Metanephros (tissue), 1 donor: Measurements from ENCODE around the gene CHRD. TPM values are rescaled to one million over a fixed set of nuclear protein-coding genes. Genes with fewer than 3 reads are reported as not detected.

Source experiments
- total RNA-seq: library from RNA; depleted of rRNA; stranded (reverse); fragments of >200 nt; gene quantifications from one replicate; pipeline ENCODE4 v1.2.3, GENCODE V29; 2014

Gene CHRD
- 32.6 TPM for total RNA-seq

DNA sequence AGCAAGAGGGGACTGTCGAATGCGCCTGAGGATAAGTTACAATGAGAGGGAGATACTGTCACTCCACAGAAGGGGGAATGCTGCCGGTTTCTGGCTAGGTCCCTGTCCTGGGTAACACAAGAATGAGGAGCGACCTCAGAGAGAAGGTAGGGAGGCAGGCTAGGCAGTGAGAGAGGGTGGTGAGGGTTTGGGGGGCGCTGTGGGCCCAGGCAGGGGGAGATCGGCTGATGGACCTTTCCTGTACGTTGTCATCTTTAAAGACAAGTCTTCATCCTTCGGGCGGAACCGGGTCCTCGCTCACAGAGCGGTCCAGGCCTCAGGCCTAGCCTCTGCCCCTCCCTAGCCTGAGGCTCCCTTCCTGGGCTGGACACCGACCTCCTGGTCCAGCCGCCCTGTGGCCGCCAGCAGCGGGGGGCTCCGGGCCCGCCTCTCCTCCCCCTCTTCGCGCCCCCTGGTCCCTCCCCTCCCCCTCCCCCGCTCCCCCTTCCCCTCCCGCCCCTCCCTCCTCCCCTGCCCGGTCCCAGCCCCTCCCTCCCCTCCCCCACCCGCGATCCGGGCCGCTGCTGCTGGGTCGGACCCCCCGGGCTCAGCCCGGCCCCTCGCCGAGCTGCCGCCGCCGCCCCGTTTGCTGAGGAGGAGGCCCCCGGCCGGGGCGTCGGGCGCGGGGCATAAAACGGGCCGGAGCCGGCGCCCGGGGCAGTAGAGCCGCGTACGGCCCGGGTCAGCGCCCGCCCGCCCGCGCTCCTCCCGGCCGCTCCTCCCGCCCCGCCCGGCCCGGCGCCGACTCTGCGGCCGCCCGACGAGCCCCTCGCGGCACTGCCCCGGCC lies at the start of gene CHRD:
Gene CHRD (plus strand): TSS at position 697 of the 827 bp plus-strand sequence. CDS start 265 bp downstream, outside the sequence.

DNA sequence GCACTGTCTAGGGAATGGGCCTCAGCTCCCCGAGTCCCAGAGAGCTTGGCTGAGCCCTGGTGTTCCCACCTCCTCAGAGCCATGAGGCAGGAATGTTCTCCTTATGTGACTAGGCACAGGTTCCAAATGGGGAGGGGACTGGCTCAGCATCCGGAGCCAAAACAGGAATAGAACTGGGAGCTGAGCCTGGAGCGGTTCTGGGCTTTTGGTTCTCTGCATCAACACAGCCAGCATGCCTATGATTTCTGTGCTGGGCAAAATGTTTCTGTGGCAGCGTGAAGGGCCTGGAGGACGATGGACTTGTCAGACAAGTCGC lies 42.5 kb upstream of the CHRD start, which contains the start of gene FAM131A:
Gene FAM131A (plus strand): TSS at position 202 of the 316 bp plus-strand sequence. CDS start 31 bp downstream, at position 233.

DNA sequence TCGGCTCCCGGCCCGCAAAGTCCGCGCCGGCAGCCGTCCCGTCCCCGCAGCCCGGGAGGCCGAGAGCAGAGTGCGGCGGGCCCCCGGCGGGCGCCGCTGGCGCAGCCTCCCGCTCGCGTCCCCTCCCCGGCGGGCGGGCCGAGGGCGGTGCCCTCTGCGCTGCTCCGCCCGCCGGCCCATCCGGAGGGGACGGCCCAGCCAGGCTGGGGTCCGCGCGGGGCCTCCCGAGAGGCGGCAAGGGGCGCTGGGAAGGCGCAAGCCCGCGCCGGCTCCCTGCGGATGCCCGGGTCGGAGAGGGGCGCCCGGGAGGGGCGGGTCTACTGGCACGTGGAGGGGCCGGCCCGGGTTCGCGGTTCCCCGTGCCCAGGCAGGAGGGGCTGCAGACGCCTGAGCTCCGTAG lies 18.3 kb upstream of the CHRD start, which contains the start of the genes CLCN2 and POLR2H:
Gene CLCN2 (minus strand): TSS at position 74 of the 400 bp plus-strand sequence. CDS start 126 bp downstream, outside the sequence.
Gene POLR2H (plus strand): TSS at position 179 of the 400 bp plus-strand sequence. CDS start 1,783 bp downstream, outside the sequence.

GRCh38 chr3:184377882-184378445 lies 1.9 kb upstream of the CHRD start, which contains the start of gene THPO:
THPO (minus strand) TSS chr3:184378207; CDS start chr3:184376259, 1,948 bp downstream.

Other genes starting within 250 kb of the CHRD start
- gene EIF2B5, start 244.7 kb upstream of the CHRD start, total RNA-seq = 32.2 TPM
- gene DVL3, start 224.7 kb upstream of the CHRD start, total RNA-seq = 59.7 TPM
- gene AP2M1, start 205.2 kb upstream of the CHRD start, total RNA-seq = 235 TPM
- gene ABCF3, start 193.9 kb upstream of the CHRD start, total RNA-seq = 65.3 TPM
- gene VWA5B2, start 150.5 kb upstream of the CHRD start, total RNA-seq = 0.99 TPM
- 28.7 TPM for gene ALG3, start 131.1 kb upstream of the CHRD start, total RNA-seq
- gene EEF1AKMT4, start 130.4 kb upstream of the CHRD start, total RNA-seq = 1.8 TPM
- gene CAMK2N2, start 118.5 kb upstream of the CHRD start, total RNA-seq = 0.70 TPM
- not detected for gene ECE2, start 104.0 kb upstream of the CHRD start, total RNA-seq
- gene PSMD2, start 80.8 kb upstream of the CHRD start, total RNA-seq = 173 TPM
- gene EIF4G1, start 65.4 kb upstream of the CHRD start, total RNA-seq = 160 TPM
- 23.5 TPM for gene FAM131A, start 42.5 kb upstream of the CHRD start, total RNA-seq
- 13.4 TPM for gene CLCN2, start 18.4 kb upstream of the CHRD start, total RNA-seq
- gene POLR2H, start 18.3 kb upstream of the CHRD start, total RNA-seq = 68.9 TPM
- gene THPO, start 1.8 kb upstream of the CHRD start, total RNA-seq = 0.88 TPM
- gene EPHB3, start 181.7 kb downstream of the CHRD start, total RNA-seq = 45.3 TPM